Loucy (cell line): ENCODE data around the gene TMEM115.
A peak's percentile ranks its signal among the peaks of the same experiment; 100 is the strongest.

Experiments
- H2AFZ ChIP-seq: fragments of 200-600 bp; sonication (generic); 2 replicates; pipeline ENCODE4 v1.6.0; 2016; ENCODE audit warnings: antibody characterized with exemption, mild to moderate bottlenecking, low read length, moderate library complexity
- H3F3A ChIP-seq: fragments of 200-600 bp; 2 replicates; pipeline ENCODE4 v1.6.0; 2016; ENCODE audit warnings: antibody characterized with exemption, low read depth, mild to moderate bottlenecking
- H3K27me3 ChIP-seq: fragments of 200-600 bp; sonication (generic); 2 replicates; pipeline ENCODE4 v1.6.1; 2014; ENCODE audit warnings: low read length, mild to moderate bottlenecking; ENCODE audit not compliant: insufficient read depth, poor library complexity, severe bottlenecking
- H3K36me3 ChIP-seq: fragments of 200-600 bp; sonication (generic); 2 replicates; pipeline ENCODE4 v1.6.1; 2016; ENCODE audit warnings: low read length; ENCODE audit not compliant: insufficient read depth
- H3K4me1 ChIP-seq: fragments of 200-600 bp; sonication (generic); 2 replicates; pipeline ENCODE4 v1.5.1; 2014; ENCODE audit warnings: low read length, mild to moderate bottlenecking; ENCODE audit not compliant: insufficient read depth, poor library complexity, severe bottlenecking
- H3K4me2 ChIP-seq: fragments of 200-600 bp; sonication (generic); 2 replicates; pipeline ENCODE4 v1.6.0; 2014; ENCODE audit warnings: antibody characterized with exemption, low read length, low read depth, mild to moderate bottlenecking; ENCODE audit not compliant: poor library complexity, severe bottlenecking
- H3K4me3 ChIP-seq: fragments of 200-600 bp; sonication (generic); 2 replicates; pipeline ENCODE4 v1.5.1; 2014; ENCODE audit warnings: low read length, mild to moderate bottlenecking, mixed read lengths; ENCODE audit not compliant: poor library complexity, severe bottlenecking
- H3K79me2 ChIP-seq: fragments of 200-600 bp; sonication (generic); 2 replicates; pipeline ENCODE4 v1.6.1; 2014; ENCODE audit warnings: low read length; ENCODE audit not compliant: insufficient read depth
- H3K9ac ChIP-seq: fragments of 200-600 bp; sonication (generic); 2 replicates; pipeline ENCODE4 v1.6.0; 2014; ENCODE audit warnings: mild to moderate bottlenecking, low read depth, low read length, moderate library complexity; ENCODE audit not compliant: poor library complexity, severe bottlenecking
- H3K9me2 ChIP-seq: fragments of 200-600 bp; sonication (generic); replicated peaks from 2 replicates; pipeline ENCODE4 v1.6.1; 2016; ENCODE audit warnings: low read depth, low read length, mixed read lengths
- H3K9me3 ChIP-seq: fragments of 200-600 bp; sonication (generic); 2 replicates; pipeline ENCODE4 v1.6.1; 2014; ENCODE audit warnings: mild to moderate bottlenecking, antibody characterized with exemption, low read length, low read depth; ENCODE audit not compliant: insufficient read depth
- H4K20me1 ChIP-seq: fragments of 200-600 bp; sonication (generic); 2 replicates; pipeline ENCODE4 v1.6.0; 2014; ENCODE audit warnings: antibody characterized with exemption, low read length, mild to moderate bottlenecking; ENCODE audit not compliant: insufficient read depth, poor library complexity, severe bottlenecking
- CTCF ChIP-seq: fragments of 200-600 bp; sonication (generic); conservative IDR thresholded peaks from 2 replicates; pipeline ENCODE4 v1.5.1; 2014; ENCODE audit warnings: mild to moderate bottlenecking, antibody characterized with exemption, low read length
- EZH2phosphoT487 ChIP-seq: fragments of 200-600 bp; IDR thresholded peaks from 2 replicates; pipeline ENCODE4 v1.6.1; 2018; ENCODE audit warnings: antibody characterized with exemption, mild to moderate bottlenecking, moderate library complexity, borderline replicate concordance

TMEM115 gene

GRCh38 chr3:50322115-50322385 lies 37.3 kb downstream of the TMEM115 start:
- Histone ChIP-seq H3K4me3 (peak overlapping the region; percentile 78), H3K9ac (no peak overlapping the region), H4K20me1 (peaks cover 16% of the 10 kb centered on the region), H3K4me2 (peak overlapping the region; percentile 95), H2AFZ (0 out of 2 replicates have a peak overlapping the region, but pooled peaks have one; percentile 98), H3F3A (no peaks in the 10 kb centered on the region), H3K27me3 (no peaks in the 10 kb centered on the region), H3K36me3 (no peaks in the 10 kb centered on the region), H3K9me3 (no peaks in the 10 kb centered on the region), H3K9me2 (no peaks in the 10 kb centered on the region), H3K79me2 (peaks cover 38% of the 10 kb centered on the region), H3K4me1 (peaks cover 38% of the 10 kb centered on the region)
- TF ChIP-seq CTCF (no peak), EZH2phosphoT487 (no peak)

GRCh38 chr3:50321336-50322114 lies 37.8 kb downstream of the TMEM115 start:
- Histone ChIP-seq H3K36me3 (no peaks in the 10 kb centered on the region), H3K4me2 (peak overlapping the region; percentile 95), H3F3A (no peaks in the 10 kb centered on the region), H3K9ac (peak overlapping the region; percentile 77), H4K20me1 (peaks cover 15% of the 10 kb centered on the region), H3K79me2 (peaks cover 33% of the 10 kb centered on the region), H3K4me3 (peak overlapping the region; percentile 78), H3K4me1 (peaks cover 38% of the 10 kb centered on the region), H2AFZ (peak overlapping the region; percentile 98), H3K9me2 (no peaks in the 10 kb centered on the region), H3K27me3 (no peaks in the 10 kb centered on the region), H3K9me3 (no peaks in the 10 kb centered on the region)
- TF ChIP-seq EZH2phosphoT487 = no peak
- peak; percentile 58 for TF ChIP-seq CTCF

- no peaks in the 10 kb centered on the region for H3K36me3 ChIP-seq
- no peaks in the 10 kb centered on the region for H3K9me3 ChIP-seq
- H3K9me2 ChIP-seq = no peaks in the 10 kb centered on the region
- peak overlapping the region; percentile 78 for H3K4me3 ChIP-seq
- peak overlapping the region; percentile 98 for H2AFZ ChIP-seq
- H4K20me1 ChIP-seq = peaks cover 15% of the 10 kb centered on the region
- peaks cover 39% of the 10 kb centered on the region for H3K4me1 ChIP-seq
- H3K9ac ChIP-seq = peak overlapping the region; percentile 77
- no peaks in the 10 kb centered on the region for H3K27me3 ChIP-seq
- TF ChIP-seq EZH2phosphoT487 = no peak
- TF ChIP-seq CTCF = no peak
- peaks cover 29% of the 10 kb centered on the region for H3K79me2 ChIP-seq
- peak overlapping the region; percentile 95 for H3K4me2 ChIP-seq
- H3F3A ChIP-seq = no peaks in the 10 kb centered on the region
Observed at GRCh38 chr3:50320853-50321335, 38.4 kb downstream of the TMEM115 start.
